Stomach (tissue), 9 donors: ENCODE data around the gene KLHL4. TPM values are rescaled to one million over a fixed set of nuclear protein-coding genes. Genes with fewer than 3 reads are reported as not detected.
"Not testable (repeated sequence)": the region's sequence is repeated elsewhere in the genome, so short reads cannot be mapped to it uniquely, and the experiment has no call there.

ENCODE experiments used
- DNase-seq, 2 donors: peaks; one replicate each; pipeline versions ENCODE4 v3.0.0 to v3.0.0-alpha.2; 2013 to 2019
- H3K27ac ChIP-seq, 5 donors: fragments of 200-600 bp in 4 of 5; sonication (generic) in 4 of 5; one replicate each; pipeline ENCODE4 v1.5.1; 2013 to 2019; ENCODE audit warnings: mild to moderate bottlenecking in 1 of 5, moderate library complexity in 1 of 5
- H3K27me3 ChIP-seq, 3 donors: fragments of 200-600 bp; sonication (generic); one replicate each; pipeline ENCODE4 v1.5.1; 2017 to 2019; ENCODE audit warnings: mixed run types in 1 of 3
- H3K36me3 ChIP-seq, 4 donors: fragments of 200-600 bp; sonication (generic); 1 replicate in 3 of 4; 2 replicates in 1 of 4; pipeline ENCODE4 v1.5.1; 2016 to 2019
- H3K4me1 ChIP-seq, 4 donors: fragments of 200-600 bp; sonication (generic); one replicate each; pipeline ENCODE4 v1.5.1; 2016 to 2019
- H3K4me3 ChIP-seq, 4 donors: fragments of 200-600 bp; sonication (generic) in 3 of 4; one replicate each; pipeline ENCODE4 v1.5.1; 2016 to 2019; ENCODE audit warnings: mild to moderate bottlenecking in 1 of 4
- H3K9me3 ChIP-seq, 4 donors: fragments of 200-600 bp; sonication (generic); one replicate each; pipeline ENCODE4 v1.5.1; 2016 to 2019
- CTCF ChIP-seq, 7 experiments: fragments of 450-650 bp in 4 of 7; fragments of 200-600 bp in 3 of 7; sonication (generic) in 3 of 7; IDR thresholded peaks; one replicate each; pipeline ENCODE4 v1.5.1; 2016 to 2019; ENCODE audit warnings: antibody characterized with exemption in 7 of 7, control low read depth in 2 of 7, mild to moderate bottlenecking in 1 of 7
- EP300 ChIP-seq: sonication (generic); formaldehyde crosslinking; IDR thresholded peaks from one replicate; pipeline ENCODE4 v1.6.1; 2017; ENCODE audit warnings: antibody characterized with exemption
- POLR2A ChIP-seq, 4 donors: fragments of 450-650 bp; IDR thresholded peaks; one replicate each; pipeline ENCODE4 v1.6.1; 2016; ENCODE audit warnings: antibody characterized with exemption in 4 of 4, control low read depth in 2 of 4, mild to moderate bottlenecking in 1 of 4, moderate library complexity in 1 of 4
- POLR2AphosphoS5 ChIP-seq, 3 donors: sonication (generic); formaldehyde crosslinking; IDR thresholded peaks; one replicate each; pipeline ENCODE4 v1.6.1; 2016; ENCODE audit warnings: antibody characterized with exemption in 3 of 3
- WGBS, 5 donors: extraction: QIAGEN DNeasy Blood & Tissue Kit in 3 of 5; methylation state at CpG; one replicate each; pipeline versions ENCODE4 v1.1.5 to v1.1.7; 2013 to 2018; 5-methylcytosine and 5-hydroxymethylcytosine counted together
- intact Hi-C: fragments of 100-400 bp; cut with DNase I; formaldehyde crosslinking; loops from one replicate; pipeline ENCODE4 v1.15.1; 2023; ENCODE audit warnings: low total_unique reads
- polyA plus RNA-seq, 3 donors: library from polyadenylated mRNA; stranded (reverse); fragments of 200-250 nt; gene quantifications; one replicate each; pipeline ENCODE4 v1.2.3, GENCODE V29; 2013
- total RNA-seq, 5 donors: library from RNA; depleted of rRNA; stranded (reverse); fragments of >200 nt; gene quantifications; one replicate each; pipeline versions ENCODE4 v1.1.0 to v1.2.3, GENCODE V29; 2014 to 2016
- donor health status: healthy with polysubstance abuse.
- donor health status: Bipolar disorder and iron deficiency.
- donor health status: healthy.

Gene KLHL4
- total and polyA plus RNA-seq, 8 donors = 0.12 to 3.1 (median 0.29) TPM; not detected in 3

- Histone ChIP-seq H3K27ac (no peak overlapping the region), H3K4me1 (no peaks in the 10 kb centered on the region), H3K9me3 (no peaks in the 10 kb centered on the region), H3K27me3 (no peaks in the 10 kb centered on the region), H3K36me3 (no peaks in the 10 kb centered on the region), H3K4me3 (no peak overlapping the region)
- DNase-seq = no peak
- 59 to 92% (median 63%) methylated on average over 1 of the region's 1 CpG for WGBS, 5 donors
- TF ChIP-seq EP300 (no peak), CTCF (IDR thresholded peaks at IDR 0.05) (no peak), POLR2AphosphoS5 (IDR thresholded peaks at IDR 0.05) (no peak), POLR2A (IDR thresholded peaks at IDR 0.05) (no peak)
- intact Hi-C loops = no loop called here
Observed at GRCh38 chrX:87679849-87680248, 162.2 kb downstream of the KLHL4 start.

- intact Hi-C loops = no loop called here
- no peaks in the 10 kb centered on the region for H3K9me3 ChIP-seq
- no peaks in the 10 kb centered on the region for H3K4me1 ChIP-seq
- TF ChIP-seq CTCF (IDR thresholded peaks at IDR 0.05) (no peak), EP300 (no peak), POLR2A (IDR thresholded peaks at IDR 0.05) (no peak), POLR2AphosphoS5 (IDR thresholded peaks at IDR 0.05) (no peak)
- H3K4me3 ChIP-seq = no peak overlapping the region
- H3K27me3 ChIP-seq = no peaks in the 10 kb centered on the region
- no peaks in the 10 kb centered on the region for H3K36me3 ChIP-seq
- H3K27ac ChIP-seq = no peak overlapping the region
- DNase-seq = no peak
- 82 to 93% (median 84%) methylated on average over 1 of the region's 1 CpG for WGBS, 5 donors
Observed at GRCh38 chrX:87687703-87688102, 170.1 kb downstream of the KLHL4 start.

- H3K27ac ChIP-seq, DNase-seq, H3K36me3 ChIP-seq, intact Hi-C loops, H3K4me1 ChIP-seq, H3K9me3 ChIP-seq, H3K4me3 ChIP-seq, H3K27me3 ChIP-seq: not testable (repeated sequence)
- whole genome bisulfite sequencing, 5 donors = 64 to 88% (median 78%) methylated on average over 4 to 5 of the region's 5 CpGs
Observed at GRCh38 chrX:87688113-87688748, 170.6 kb downstream of the KLHL4 start.

- WGBS, 5 donors = 87 to 96% (median 90%) methylated on average over 7 of the region's 7 CpGs
- H3K4me3 ChIP-seq, intact Hi-C loops, H3K9me3 ChIP-seq, H3K27ac ChIP-seq, DNase-seq, H3K27me3 ChIP-seq, H3K36me3 ChIP-seq, H3K4me1 ChIP-seq: not testable (repeated sequence)
Observed at GRCh38 chrX:87689218-87689617, 171.6 kb downstream of the KLHL4 start.

- H3K27me3 ChIP-seq = no peaks in the 10 kb centered on the region
- no peaks in the 10 kb centered on the region for H3K4me1 ChIP-seq
- TF ChIP-seq POLR2AphosphoS5 (IDR thresholded peaks at IDR 0.05) (no peak), CTCF (IDR thresholded peaks at IDR 0.05) (no peak)
- no peak overlapping the region for H3K27ac ChIP-seq
- intact Hi-C loops = no loop called here
- H3K4me3 ChIP-seq = no peak overlapping the region
- no peaks in the 10 kb centered on the region for H3K36me3 ChIP-seq
- H3K9me3 ChIP-seq = no peaks in the 10 kb centered on the region
- no peak for DNase-seq
- WGBS, 5 donors = 69 to 95% (median 75%) methylated on average over 1 of the region's 1 CpG
Observed at GRCh38 chrX:87693204-87693603, 175.6 kb downstream of the KLHL4 start.
